Neural progenitor cell (in vitro differentiated cells): ENCODE data around the gene CEP63. TPM values are rescaled to one million over a fixed set of nuclear protein-coding genes. Genes with fewer than 3 reads are reported as not detected.

ENCODE experiments used
- DNase-seq: peaks from one replicate; pipeline ENCODE4 v3.0.0-alpha.2; 2016; ENCODE audit warnings: low spot score
- H2AFZ ChIP-seq: fragments of 200-600 bp; sonication (generic); replicated peaks from 2 replicates; pipeline ENCODE4 v1.6.1; 2016; ENCODE audit warnings: antibody characterized with exemption
- H3F3A ChIP-seq: fragments of 200-600 bp; sonication (generic); 2 replicates; pipeline ENCODE4 v1.6.1; 2016; ENCODE audit warnings: antibody characterized with exemption, low read depth
- H3K27ac ChIP-seq: fragments of 200-600 bp; sonication (generic); 2 replicates; pipeline ENCODE4 v1.5.1; 2016; ENCODE audit warnings: mild to moderate bottlenecking
- H3K27me3 ChIP-seq: fragments of 200-600 bp; sonication (generic); 2 replicates; pipeline ENCODE4 v1.6.1; 2016; ENCODE audit warnings: mild to moderate bottlenecking, moderate library complexity
- H3K36me3 ChIP-seq: fragments of 200-600 bp; sonication (generic); 2 replicates; pipeline ENCODE4 v1.5.1; 2016
- H3K4me1 ChIP-seq: fragments of 200-600 bp; sonication (generic); 2 replicates; pipeline ENCODE4 v1.6.1; 2016; ENCODE audit warnings: mixed run types
- H3K4me2 ChIP-seq: fragments of 200-600 bp; sonication (generic); 2 replicates; pipeline ENCODE4 v1.6.1; 2016
- H3K4me3 ChIP-seq: fragments of 200-600 bp; sonication (generic); 2 replicates; pipeline ENCODE4 v1.5.1; 2016
- H3K79me2 ChIP-seq: fragments of 200-600 bp; sonication (generic); 2 replicates; pipeline ENCODE4 v1.6.1; 2016; ENCODE audit warnings: low read depth
- H3K9ac ChIP-seq: fragments of 200-600 bp; sonication (generic); 2 replicates; pipeline ENCODE4 v1.6.1; 2016
- H3K9me3 ChIP-seq: fragments of 200-600 bp; sonication (generic); 2 replicates; pipeline ENCODE4 v1.5.1; 2016; ENCODE audit warnings: low read depth
- H4K20me1 ChIP-seq: fragments of 200-600 bp; sonication (generic); 2 replicates; pipeline ENCODE4 v1.6.1; 2016; ENCODE audit warnings: low read depth
- H3K27ac Mint-ChIP-seq: 3 replicates; pipeline ENCODE4 v1.8.0; 2021; ENCODE audit warnings: mixed read lengths
- H3K27me3 Mint-ChIP-seq: 2 replicates; pipeline ENCODE4 v1.8.0; 2022; ENCODE audit warnings: low read depth, mild to moderate bottlenecking, inconsistent platforms, moderate library complexity, mixed read lengths; ENCODE audit not compliant: insufficient read depth
- H3K36me3 Mint-ChIP-seq: 3 replicates; pipeline ENCODE4 v1.8.0; 2021; ENCODE audit warnings: mixed read lengths
- H3K4me1 Mint-ChIP-seq: 3 replicates; pipeline ENCODE4 v1.8.0; 2021; ENCODE audit warnings: mixed read lengths
- H3K4me3 Mint-ChIP-seq: 3 replicates; pipeline ENCODE4 v1.8.0; 2021; ENCODE audit warnings: mild to moderate bottlenecking, moderate library complexity, mixed read lengths
- H3K9me3 Mint-ChIP-seq: 3 replicates; pipeline ENCODE4 v1.8.0; 2020; ENCODE audit warnings: mixed read lengths
- EZH2 ChIP-seq: fragments of 200-600 bp; sonication (generic); IDR thresholded peaks from 2 replicates; pipeline ENCODE4 v1.6.1; 2017; ENCODE audit warnings: antibody characterized with exemption, mild to moderate bottlenecking, moderate library complexity
- EZH2phosphoT487 ChIP-seq: fragments of 200-600 bp; sonication (generic); IDR thresholded peaks from 2 replicates; pipeline ENCODE4 v1.6.1; 2017; ENCODE audit warnings: antibody characterized with exemption
- total RNA-seq: library from RNA; depleted of rRNA; stranded (reverse); fragments of >200 nt; gene quantifications from 2 replicates; pipeline ENCODE4 v1.2.3, GENCODE V29; 2015; ENCODE audit warnings: low replicate concordance
- TF ChIP-seq, protein P1 (sequence below): fragments of 200-600 bp; sonication (generic); IDR thresholded peaks from 2 replicates; pipeline ENCODE4 v1.5.1; 2017; ENCODE audit warnings: antibody characterized with exemption, mild to moderate bottlenecking

The CEP63 gene
- total RNA-seq, 1 donor from 2014 or later, result 36.2 TPM

DNA sequence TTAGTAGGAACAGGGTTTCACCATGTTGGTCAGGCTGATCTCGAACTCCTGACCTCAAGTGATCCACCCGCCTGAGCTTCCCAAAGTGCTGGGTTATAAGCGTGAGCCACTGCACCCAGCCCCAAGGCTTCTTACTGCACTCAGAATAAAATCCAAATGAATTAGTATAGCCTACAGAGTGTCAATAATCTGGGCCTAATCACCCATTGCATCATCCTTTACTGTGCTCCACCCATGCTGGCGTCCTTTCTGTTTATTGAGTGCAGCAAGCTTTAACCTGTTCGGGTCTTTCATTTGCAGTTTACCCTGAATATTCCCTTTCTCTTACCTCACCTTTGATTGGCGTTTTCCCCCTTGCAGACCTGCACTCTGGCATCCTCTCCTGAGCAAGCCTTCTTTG, 77.7 kb downstream of the CEP63 start:
- Mint-ChIP-seq H3K27ac (no peak overlapping the region), H3K4me1 (no peaks in the 10 kb centered on the region)
- H3K4me3 ChIP-seq, result no peak overlapping the region

DNA sequence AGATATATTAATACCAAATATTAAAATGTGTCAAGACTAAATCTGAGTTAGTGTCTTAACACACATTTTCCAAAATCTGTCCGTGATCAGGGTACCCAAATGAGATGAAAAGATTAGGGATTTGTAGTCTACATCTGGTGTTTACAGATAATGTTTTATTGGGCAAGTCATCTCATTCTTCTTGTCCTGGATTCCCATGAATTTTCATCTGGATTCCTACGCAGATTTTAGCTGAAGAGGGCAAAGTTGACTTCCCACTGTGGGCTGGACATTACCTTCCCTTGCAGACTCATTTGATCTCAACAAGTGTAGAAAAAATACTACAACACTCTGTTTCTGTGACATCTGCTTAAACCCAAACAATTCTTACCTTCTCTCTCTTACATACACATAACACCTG, 79.1 kb downstream of the CEP63 start:
- Mint-ChIP-seq H3K27me3 (no peaks in the 10 kb centered on the region), H3K4me3 (no peak overlapping the region), H3K27ac (no peak overlapping the region), H3K4me1 (no peaks in the 10 kb centered on the region), H3K9me3 (peaks cover 15% of the 10 kb centered on the region), H3K36me3 (peaks cover 16% of the 10 kb centered on the region)
- no peak overlapping the region for H3K27ac ChIP-seq
- no peak overlapping the region for H3K4me2 ChIP-seq
- peaks cover 4% of the 10 kb centered on the region for H3K36me3 ChIP-seq
- no peak overlapping the region for H3K4me3 ChIP-seq
- H3K27me3 ChIP-seq, result no peaks in the 10 kb centered on the region
- H4K20me1 ChIP-seq, result no peaks in the 10 kb centered on the region
- H3K9me3 ChIP-seq, result no peaks in the 10 kb centered on the region
- H3K4me1 ChIP-seq, result no peaks in the 10 kb centered on the region
- no peak for DNase-seq
- no peaks in the 10 kb centered on the region for H3F3A ChIP-seq
- no peaks in the 10 kb centered on the region for H3K79me2 ChIP-seq
- TF ChIP-seq EZH2phosphoT487, result no peak
- no peak for TF ChIP-seq EZH2
- TF ChIP-seq, protein P1, sequence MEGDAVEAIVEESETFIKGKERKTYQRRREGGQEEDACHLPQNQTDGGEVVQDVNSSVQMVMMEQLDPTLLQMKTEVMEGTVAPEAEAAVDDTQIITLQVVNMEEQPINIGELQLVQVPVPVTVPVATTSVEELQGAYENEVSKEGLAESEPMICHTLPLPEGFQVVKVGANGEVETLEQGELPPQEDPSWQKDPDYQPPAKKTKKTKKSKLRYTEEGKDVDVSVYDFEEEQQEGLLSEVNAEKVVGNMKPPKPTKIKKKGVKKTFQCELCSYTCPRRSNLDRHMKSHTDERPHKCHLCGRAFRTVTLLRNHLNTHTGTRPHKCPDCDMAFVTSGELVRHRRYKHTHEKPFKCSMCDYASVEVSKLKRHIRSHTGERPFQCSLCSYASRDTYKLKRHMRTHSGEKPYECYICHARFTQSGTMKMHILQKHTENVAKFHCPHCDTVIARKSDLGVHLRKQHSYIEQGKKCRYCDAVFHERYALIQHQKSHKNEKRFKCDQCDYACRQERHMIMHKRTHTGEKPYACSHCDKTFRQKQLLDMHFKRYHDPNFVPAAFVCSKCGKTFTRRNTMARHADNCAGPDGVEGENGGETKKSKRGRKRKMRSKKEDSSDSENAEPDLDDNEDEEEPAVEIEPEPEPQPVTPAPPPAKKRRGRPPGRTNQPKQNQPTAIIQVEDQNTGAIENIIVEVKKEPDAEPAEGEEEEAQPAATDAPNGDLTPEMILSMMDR, result no peak
- H2AFZ ChIP-seq, result no peak overlapping the region
- no peak overlapping the region for H3K9ac ChIP-seq

More for the DNA sequence above, 77.7 kb downstream of the CEP63 start:
- Histone ChIP-seq H3K79me2 (no peaks in the 10 kb centered on the region), H3K27ac (no peak overlapping the region), H3K36me3 (peaks cover 4% of the 10 kb centered on the region), H3K4me2 (no peak overlapping the region), H3K9me3 (no peaks in the 10 kb centered on the region), H4K20me1 (no peaks in the 10 kb centered on the region), H2AFZ (no peak overlapping the region), H3K4me1 (no peaks in the 10 kb centered on the region), H3K27me3 (no peaks in the 10 kb centered on the region), H3F3A (no peaks in the 10 kb centered on the region), H3K9ac (no peak overlapping the region)
- Mint-ChIP-seq H3K36me3 (peaks cover 15% of the 10 kb centered on the region), H3K27me3 (no peaks in the 10 kb centered on the region), H3K9me3 (peaks cover 2% of the 10 kb centered on the region), H3K4me3 (no peak overlapping the region)
- DNase-seq, result no peak
- TF ChIP-seq EZH2, result no peak
- no peak for TF ChIP-seq EZH2phosphoT487
- TF ChIP-seq, protein P1, result no peak

DNA sequence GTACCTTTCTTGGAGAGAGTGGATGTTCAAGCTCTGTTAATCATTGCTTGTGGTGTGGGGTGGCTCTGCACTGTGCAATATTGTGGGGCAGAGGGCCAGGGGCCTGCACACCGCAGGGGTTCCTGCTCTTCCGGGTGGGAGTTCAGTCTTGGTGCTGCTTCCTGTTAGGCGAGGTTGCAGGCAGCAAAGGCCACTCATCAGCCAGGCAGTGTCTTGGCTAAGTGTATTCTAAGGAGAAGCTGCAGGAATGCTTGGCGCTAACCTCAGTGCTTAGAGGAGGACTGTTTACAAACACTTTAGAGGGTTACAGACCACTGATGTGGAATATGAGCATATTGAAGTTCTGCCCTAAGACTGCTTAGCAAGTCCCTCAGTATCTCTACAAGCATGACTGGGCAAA, 81.7 kb downstream of the CEP63 start:
- no peaks in the 10 kb centered on the region for H3K27me3 Mint-ChIP-seq
- no peak overlapping the region for H3K4me3 ChIP-seq
- H3K9me3 Mint-ChIP-seq, result peaks cover 30% of the 10 kb centered on the region

More for the DNA sequence above, 81.7 kb downstream of the CEP63 start:
- no peak overlapping the region for H2AFZ ChIP-seq
- no peak for DNase-seq
- Mint-ChIP-seq H3K4me1 (no peaks in the 10 kb centered on the region), H3K27ac (no peak overlapping the region), H3K4me3 (no peak overlapping the region), H3K36me3 (peaks cover 22% of the 10 kb centered on the region)
- H3K9me3 ChIP-seq, result no peaks in the 10 kb centered on the region
- no peak overlapping the region for H3K4me2 ChIP-seq
- no peak for TF ChIP-seq EZH2
- TF ChIP-seq, protein P1, result no peak
- no peak for TF ChIP-seq EZH2phosphoT487
- no peaks in the 10 kb centered on the region for H3F3A ChIP-seq
- H3K27me3 ChIP-seq, result no peaks in the 10 kb centered on the region
- no peaks in the 10 kb centered on the region for H3K4me1 ChIP-seq
- H3K36me3 ChIP-seq, result no peaks in the 10 kb centered on the region
- no peak overlapping the region for H3K27ac ChIP-seq
- no peaks in the 10 kb centered on the region for H4K20me1 ChIP-seq
- H3K79me2 ChIP-seq, result no peaks in the 10 kb centered on the region
- no peak overlapping the region for H3K9ac ChIP-seq
